K562 (cell line): ENCODE results near the gene SERPINA5. TPM values are rescaled to one million over a fixed set of nuclear protein-coding genes. Genes with fewer than 3 reads are reported as not detected.

Experiments used
- ATAC-seq: fragments of 200-7000 bp; cut with Tn5 transposase; 3 replicates; pipeline ENCODE4 v1.9.1; 2020; ENCODE audit warnings: moderate library complexity
- BruUV-seq: library from RNA; stranded (reverse); fragments of 400-500 nt; replicated peaks from 2 replicates; lab custom pipeline; 2021; lab: Mats Ljungman, UMichigan
- CTCF ChIA-PET: fragments of 300-600 bp; formaldehyde crosslinking; extraction: SDS; loops from one replicate; lab custom pipeline; 2021; ENCODE audit warnings: low intra/inter-chr PET ratio; lab: Yijun Ruan, JAX
- POLR2A ChIA-PET: fragments of 300-600, 350-650 bp; sonication (Branson Sonifier 250); formaldehyde crosslinking; extraction: SDS; loops from one replicate; lab custom pipeline; 2021; ENCODE audit warnings: antibody characterized with exemption, inconsistent platforms; lab: Yijun Ruan, JAX
- DNase-seq, 4 experiments: peaks; one replicate each; pipeline versions ENCODE4 v3.0.0 to v3.0.0-alpha.2; 2011 to 2018; ENCODE audit warnings: low spot score in 3 of 4, mixed read lengths in 3 of 4; ENCODE audit errors: extremely low read depth in 1 of 4
- FAIRE-seq: peaks from 2 replicates; lab custom pipeline; 2011; peaks lifted over from hg19 to GRCh38; lab: Jason Lieb, UNC
- H2AFZ ChIP-seq: 2 replicates; pipeline ENCODE4 v1.6.0; 2011; ENCODE audit warnings: low read depth, low read length, control low read depth, inconsistent platforms
- H3K27ac ChIP-seq: fragments of 200-600 bp; 3 replicates; pipeline ENCODE4 v1.8.0; 2011; ENCODE audit warnings: low read depth, mild to moderate bottlenecking, control low read depth, inconsistent platforms, low read length, moderate library complexity, mixed read lengths; ENCODE audit errors: extremely low read depth
- H3K27me3 ChIP-seq, 2 experiments: fragments of 300-600 bp in 1 of 2; 2 replicates in 1 of 2; 3 replicates in 1 of 2; pipeline versions ENCODE4 v1.6.0 to v1.8.0; 2011; ENCODE audit warnings: inconsistent platforms in 2 of 2, low read length in 2 of 2, mild to moderate bottlenecking in 1 of 2, mixed read lengths in 1 of 2, moderate library complexity in 1 of 2; ENCODE audit not compliant: control insufficient read depth in 2 of 2, insufficient read depth in 2 of 2
- H3K36me3 ChIP-seq: fragments of 300-600 bp; 3 replicates; pipeline ENCODE4 v1.8.0; 2011; ENCODE audit warnings: mild to moderate bottlenecking, low read length, inconsistent platforms; ENCODE audit not compliant: control insufficient read depth, insufficient read depth
- H3K4me1 ChIP-seq, 2 experiments: fragments of 200-600 bp in 1 of 2; replicated peaks in 1 of 2; 2 replicates in 1 of 2; 3 replicates in 1 of 2; pipeline versions ENCODE4 v1.5.1 to v1.8.0; 2011; ENCODE audit warnings: inconsistent platforms in 2 of 2, low read length in 2 of 2, mild to moderate bottlenecking in 1 of 2, mixed read lengths in 1 of 2, moderate library complexity in 1 of 2; ENCODE audit not compliant: control insufficient read depth in 2 of 2, insufficient read depth in 2 of 2
- H3K4me2 ChIP-seq: 2 replicates; pipeline ENCODE4 v1.6.1; 2011; ENCODE audit warnings: low read length, control low read depth, inconsistent platforms, mixed read lengths; ENCODE audit not compliant: insufficient read depth
- H3K4me3 ChIP-seq: fragments of 200-600 bp; sonication (generic), shearing (Covaris generic); 2 replicates; pipeline ENCODE4 v1.5.1; 2016; ENCODE audit warnings: control low read depth, inconsistent platforms
- H3K79me2 ChIP-seq: fragments of 200-600 bp; 3 replicates; pipeline ENCODE4 v1.8.0; 2011; ENCODE audit warnings: low read length, inconsistent platforms; ENCODE audit not compliant: control insufficient read depth, insufficient read depth
- H3K9ac ChIP-seq, 2 experiments: 2 replicates each; pipeline versions ENCODE4 v1.6.0 to v1.6.1; 2011; ENCODE audit warnings: low read depth in 2 of 2, low read length in 2 of 2, control low read depth in 1 of 2, inconsistent platforms in 1 of 2, mild to moderate bottlenecking in 1 of 2, mixed read lengths in 1 of 2; ENCODE audit not compliant: insufficient read depth in 1 of 2
- H3K9me1 ChIP-seq: one replicate; pipeline ENCODE4 v1.6.0; 2011; ENCODE audit warnings: inconsistent platforms, mild to moderate bottlenecking, low read length, moderate library complexity; ENCODE audit not compliant: control insufficient read depth, insufficient read depth
- H3K9me3 ChIP-seq: replicated peaks from 2 replicates; pipeline ENCODE4 v1.5.1; 2011; ENCODE audit warnings: low read depth, low read length, inconsistent platforms; ENCODE audit not compliant: control insufficient read depth, insufficient read depth
- H4K20me1 ChIP-seq: replicated peaks from 2 replicates; pipeline ENCODE4 v1.6.1; 2011; ENCODE audit warnings: low read length, inconsistent platforms, mixed read lengths; ENCODE audit not compliant: control insufficient read depth, insufficient read depth
- AFF4 ChIP-seq: sonication (generic); formaldehyde crosslinking; IDR thresholded peaks from 2 replicates; pipeline ENCODE4 v1.8.0; 2023; ENCODE audit warnings: mild to moderate bottlenecking, missing genetic modification reagents
- BACH1 ChIP-seq: fragments of 200-800 bp; sonication (Bioruptor generic); IDR thresholded peaks from 2 replicates; pipeline ENCODE4 v1.6.1; 2016; ENCODE audit warnings: missing genetic modification characterization, missing compliant biosample characterization
- FOXJ2 ChIP-seq: fragments of 200-800 bp; sonication (Bioruptor generic); IDR thresholded peaks from 2 replicates; pipeline ENCODE4 v1.6.1; 2016; ENCODE audit warnings: missing genetic modification characterization, missing compliant biosample characterization
- LARP7 ChIP-seq: fragments of 450-650 bp; IDR thresholded peaks from 2 replicates; pipeline ENCODE4 v1.6.1; 2016
- RBM34 ChIP-seq: fragments of 200-400 bp; formaldehyde crosslinking; IDR thresholded peaks from 2 replicates; pipeline ENCODE4 v1.6.1; 2018; ENCODE audit warnings: low read length, borderline replicate concordance; ENCODE audit not compliant: insufficient read depth
- TAF9B ChIP-seq: fragments of 450-650 bp; IDR thresholded peaks from 2 replicates; pipeline ENCODE4 v1.6.1; 2018; ENCODE audit warnings: mild to moderate bottlenecking; ENCODE audit not compliant: partially characterized antibody
- TEAD2 ChIP-seq: fragments of 450-650 bp; IDR thresholded peaks from 2 replicates; pipeline ENCODE4 v1.6.1; 2016; ENCODE audit warnings: missing genetic modification characterization, control low read depth, missing compliant biosample characterization
- TOE1 ChIP-seq, 2 experiments: fragments of 450-650 bp in 1 of 2; sonication (generic) in 1 of 2; formaldehyde crosslinking in 1 of 2; IDR thresholded peaks; 2 replicates each; pipeline versions ENCODE4 v1.7.1 to v1.8.0; 2016 to 2022; ENCODE audit warnings: borderline replicate concordance in 2 of 2, mild to moderate bottlenecking in 2 of 2, antibody characterized with exemption in 1 of 2, inconsistent platforms in 1 of 2, low read depth in 1 of 2, missing genetic modification reagents in 1 of 2, moderate library complexity in 1 of 2
- ZC3H4 ChIP-seq: sonication (generic); formaldehyde crosslinking; IDR thresholded peaks from 2 replicates; pipeline ENCODE4 v1.9.0; 2021; ENCODE audit warnings: missing genetic modification reagents, borderline replicate concordance
- ZNF277 ChIP-seq: fragments of 250-450 bp; sonication (Bioruptor Pico); IDR thresholded peaks from 2 replicates; pipeline ENCODE4 v1.8.0; 2022; ENCODE audit warnings: inconsistent platforms, mild to moderate bottlenecking, moderate library complexity, borderline replicate concordance
- ZNF57 ChIP-seq: fragments of 450-650 bp; formaldehyde crosslinking; IDR thresholded peaks from 2 replicates; pipeline ENCODE4 v1.4.0; 2020; ENCODE audit warnings: mild to moderate bottlenecking, moderate library complexity
- ZNF717 ChIP-seq: fragments of 250-450 bp; sonication (Bioruptor Pico); IDR thresholded peaks from 2 replicates; pipeline ENCODE4 v1.5.0; 2021
- ZNF785 ChIP-seq: fragments of 250-450 bp; sonication (Bioruptor Pico); IDR thresholded peaks from 2 replicates; pipeline ENCODE4 v1.4.0; 2020; ENCODE audit warnings: mild to moderate bottlenecking
- WGBS: fragments of 100-300 bp; shearing (Covaris generic); methylation state at CpG from one replicate; pipeline ENCODE4 v1.1.6; 2016; ENCODE audit warnings: low coverage, mixed read lengths; ENCODE audit not compliant: insufficient coverage; ENCODE audit errors: missing lambda C conversion rate; 5-methylcytosine and 5-hydroxymethylcytosine counted together
- in situ Hi-C: fragments of 300-500 bp; cut with MboI; formaldehyde crosslinking; loops from 4 replicates; pipeline ENCODE4 v1.15.0; 2018; ENCODE audit warnings: inconsistent platforms, mixed read lengths
- intact Hi-C: fragments of 100-400 bp; cut with micrococcal nuclease; formaldehyde crosslinking; loops from 2 replicates; pipeline ENCODE4 v1.14.2; 2022
- polyA plus RNA-seq, 8 experiments: library from polyadenylated mRNA; depleted of rRNA in 4 of 8; stranded (reverse) in 5 of 8; unstranded in 3 of 8; fragments of >200 nt; fragmentation: Nextera tagmentation in 2 of 8; fragmentation: Illumina TruSeq in 1 of 8; extraction: Ambion mirVana in 2 of 8; extraction: Trizol in 1 of 8; gene quantifications; 2 replicates each; pipeline versions ENCODE4 v1.2.1 to v1.2.3, GENCODE V29; 2011 to 2014; ENCODE audit warnings: inconsistent platforms in 1 of 8, missing spikeins in 1 of 8
- total RNA-seq, 7 experiments: library from RNA; depleted of rRNA in 6 of 7; stranded (reverse); fragments of >200 nt in 6 of 7; fragmentation: Illumina TruSeq in 2 of 7; extraction: Trizol in 2 of 7; gene quantifications; 2 replicates each; pipeline versions ENCODE4 v1.2.1 to v1.2.3, GENCODE V29; 2011 to 2021; ENCODE audit warnings: low replicate concordance in 1 of 7
- TF ChIP-seq, protein P1 (sequence below): fragments of 200-800 bp; sonication (Bioruptor generic); IDR thresholded peaks from 2 replicates; pipeline ENCODE4 v1.6.1; 2017; ENCODE audit warnings: missing genetic modification characterization, missing compliant biosample characterization
- TF ChIP-seq, protein P2 (sequence below): fragments of 250-450 bp; sonication (Bioruptor Pico); IDR thresholded peaks from 2 replicates; pipeline ENCODE4 v1.5.0; 2021

The SERPINA5 gene
- total and polyA plus RNA-seq, 9 of the 15 experiments (the other 6 are each of a cell fraction or from before 2014, with no cell fraction given) = 0.38 TPM; not detected in 8

DNA sequence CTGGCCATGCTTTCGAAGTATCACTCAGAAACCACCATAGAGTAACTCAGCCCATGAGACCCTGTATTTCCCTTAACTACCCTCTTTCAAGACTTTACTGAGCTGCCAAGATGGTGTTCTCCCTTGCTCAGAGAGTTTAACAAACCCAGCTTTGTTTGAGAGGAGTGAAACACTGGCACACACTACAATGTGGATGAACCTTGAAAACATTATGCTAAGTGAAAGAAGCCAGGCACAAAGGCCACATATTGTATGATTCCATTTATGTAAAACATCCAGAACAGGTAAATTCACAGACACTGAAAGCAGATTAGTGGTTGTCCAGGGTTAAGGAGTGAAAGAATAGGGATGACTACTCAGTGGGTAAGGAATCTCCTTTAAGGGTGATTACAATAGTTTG is 49.8 kb downstream of the SERPINA5 start:
- no peak for ATAC-seq
- TF ChIP-seq ZNF277 (no peak), AFF4 (CRISPR knock-in tag) (no peak), BACH1 (no peak), TEAD2 (tag) (no peak), ZC3H4 (CRISPR knock-in tag) (no peak), LARP7 (no peak), TOE1 (IDR thresholded peaks at IDR 0.05; ENCODE audit: borderline replicate concordance) (no peak), TOE1 (CRISPR knock-in tag; IDR thresholded peaks at IDR 0.05; ENCODE audit: borderline replicate concordance, low read depth) (no peak), FOXJ2 (tag) (no peak), RBM34 (no peak), ZNF785 (CRISPR knock-in tag) (no peak), ZNF717 (CRISPR knock-in tag) (no peak), TAF9B (no peak), ZNF57 (CRISPR knock-in tag) (no peak)
- TF ChIP-seq, protein P1, sequence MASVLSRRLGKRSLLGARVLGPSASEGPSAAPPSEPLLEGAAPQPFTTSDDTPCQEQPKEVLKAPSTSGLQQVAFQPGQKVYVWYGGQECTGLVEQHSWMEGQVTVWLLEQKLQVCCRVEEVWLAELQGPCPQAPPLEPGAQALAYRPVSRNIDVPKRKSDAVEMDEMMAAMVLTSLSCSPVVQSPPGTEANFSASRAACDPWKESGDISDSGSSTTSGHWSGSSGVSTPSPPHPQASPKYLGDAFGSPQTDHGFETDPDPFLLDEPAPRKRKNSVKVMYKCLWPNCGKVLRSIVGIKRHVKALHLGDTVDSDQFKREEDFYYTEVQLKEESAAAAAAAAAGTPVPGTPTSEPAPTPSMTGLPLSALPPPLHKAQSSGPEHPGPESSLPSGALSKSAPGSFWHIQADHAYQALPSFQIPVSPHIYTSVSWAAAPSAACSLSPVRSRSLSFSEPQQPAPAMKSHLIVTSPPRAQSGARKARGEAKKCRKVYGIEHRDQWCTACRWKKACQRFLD (CRISPR knock-in tag) = no peak
- TF ChIP-seq, protein P2, sequence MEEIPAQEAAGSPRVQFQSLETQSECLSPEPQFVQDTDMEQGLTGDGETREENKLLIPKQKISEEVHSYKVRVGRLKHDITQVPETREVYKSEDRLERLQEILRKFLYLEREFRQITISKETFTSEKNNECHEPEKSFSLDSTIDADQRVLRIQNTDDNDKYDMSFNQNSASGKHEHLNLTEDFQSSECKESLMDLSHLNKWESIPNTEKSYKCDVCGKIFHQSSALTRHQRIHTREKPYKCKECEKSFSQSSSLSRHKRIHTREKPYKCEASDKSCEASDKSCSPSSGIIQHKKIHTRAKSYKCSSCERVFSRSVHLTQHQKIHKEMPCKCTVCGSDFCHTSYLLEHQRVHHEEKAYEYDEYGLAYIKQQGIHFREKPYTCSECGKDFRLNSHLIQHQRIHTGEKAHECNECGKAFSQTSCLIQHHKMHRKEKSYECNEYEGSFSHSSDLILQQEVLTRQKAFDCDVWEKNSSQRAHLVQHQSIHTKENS = no peak

More for the DNA sequence above, 49.8 kb downstream of the SERPINA5 start:
- CTCF ChIA-PET = no interaction called here
- Histone ChIP-seq H3K4me2 (no peak overlapping the region), H3K4me3 (no peak overlapping the region), H3K9me3 (no peaks in the 10 kb centered on the region), H3K36me3 (no peaks in the 10 kb centered on the region), H4K20me1 (no peaks in the 10 kb centered on the region), H3K9ac (no peak overlapping the region), H3K79me2 (no peaks in the 10 kb centered on the region), H3K27me3 (no peaks in the 10 kb centered on the region), H2AFZ (no peak overlapping the region), H3K27ac (no peak overlapping the region), H3K4me1 (no peaks in the 10 kb centered on the region), H3K9me1 (no peaks in the 10 kb centered on the region)
- in situ Hi-C loops = no loop called here
- intact Hi-C loops = no loop called here
- DNase-seq = no peak
- POLR2A ChIA-PET = no interaction called here
- 0% methylated on average over 1 of the region's 1 CpG for WGBS
- FAIRE-seq = no peak
- no TSS peak for BruUV-seq
